Tibial nerve (tissue), 3 donors: ENCODE measurements around the gene ROBO2.

Experiments
- CTCF ChIP-seq, 5 experiments: fragments of 200-600 bp in 3 of 5; fragments of 450-650 bp in 2 of 5; sonication (generic) in 3 of 5; IDR thresholded peaks; one replicate each; pipeline ENCODE4 v1.5.1; 2016 to 2019; ENCODE audit warnings: antibody characterized with exemption in 5 of 5, mild to moderate bottlenecking in 3 of 5, moderate library complexity in 2 of 5
- POLR2A ChIP-seq, 2 donors: fragments of 450-650 bp; IDR thresholded peaks; one replicate each; pipeline ENCODE4 v1.6.1; 2017; ENCODE audit warnings: antibody characterized with exemption in 2 of 2, mild to moderate bottlenecking in 2 of 2, moderate library complexity in 2 of 2

GRCh38 chr3:77234004-77234403 is 194.1 kb downstream of the ROBO2 start:
- TF ChIP-seq CTCF (IDR thresholded peaks at IDR 0.05) (no peak), POLR2A (IDR thresholded peaks at IDR 0.05) (no peak)
